Fibroblast of the aortic adventitia (primary cell): ENCODE results near the gene NUMA1. TPM values are rescaled to one million over a fixed set of nuclear protein-coding genes. Genes with fewer than 3 reads are reported as not detected.

Experiments
- DNase-seq: peaks from one replicate; pipeline ENCODE4 v3.0.0-alpha.2; 2010; ENCODE audit warnings: low read depth
- H3K4me3 ChIP-seq: 2 replicates; pipeline ENCODE4 v1.5.1; 2011; ENCODE audit warnings: low read depth, mild to moderate bottlenecking, control low read depth, low read length, moderate library complexity
- CTCF ChIP-seq: IDR thresholded peaks from 2 replicates; pipeline ENCODE4 v1.5.1; 2011; ENCODE audit warnings: mild to moderate bottlenecking, low read length, control low read depth, inconsistent platforms; ENCODE audit not compliant: insufficient read depth
- total RNA-seq: library from RNA; depleted of rRNA; stranded (reverse); fragments of >200 nt; gene quantifications from 2 replicates; pipeline ENCODE4 v1.2.3, GENCODE V29; 2012; ENCODE audit warnings: low replicate concordance

Gene NUMA1
- total RNA-seq, 1 donor = 134 TPM

GRCh38 chr11:72085621-72086351 lies 5.4 kb upstream of the NUMA1 start:
- no peak for TF ChIP-seq CTCF
- DNase-seq = no peak
- no peak overlapping the region for H3K4me3 ChIP-seq

GRCh38 chr11:72084965-72085364 lies 4.6 kb upstream of the NUMA1 start:
- DNase-seq = no peak
- TF ChIP-seq CTCF = no peak
- H3K4me3 ChIP-seq = no peak overlapping the region

- H3K4me3 ChIP-seq = no peak overlapping the region
- DNase-seq = no peak
- TF ChIP-seq CTCF = no peak
These were observed 3.7 kb upstream of the NUMA1 start for GRCh38 chr11:72084076-72084475.

- H3K4me3 ChIP-seq = no peak overlapping the region
- no peak for DNase-seq
- TF ChIP-seq CTCF = no peak
These were observed 3.1 kb upstream of the NUMA1 start for GRCh38 chr11:72083414-72083813.

GRCh38 chr11:72081821-72082453 lies 1.6 kb upstream of the NUMA1 start:
- TF ChIP-seq CTCF = no peak
- DNase-seq = no peak
- H3K4me3 ChIP-seq = no peak overlapping the region

GRCh38 chr11:72081184-72081644 lies 872 bp upstream of the NUMA1 start:
- H3K4me3 ChIP-seq = peak overlapping the region; percentile 82
- TF ChIP-seq CTCF = no peak
- no peak for DNase-seq
